LNCAP (cell line): ENCODE results near the gene ALOX12B.
A peak's percentile ranks its signal among the peaks of the same experiment; 100 is the strongest.

Experiments used
- CTCF ChIP-seq: fragments of 450-650 bp; IDR thresholded peaks from 2 replicates; pipeline ENCODE4 v1.5.1; 2017; ENCODE audit warnings: mild to moderate bottlenecking

ALOX12B gene

DNA sequence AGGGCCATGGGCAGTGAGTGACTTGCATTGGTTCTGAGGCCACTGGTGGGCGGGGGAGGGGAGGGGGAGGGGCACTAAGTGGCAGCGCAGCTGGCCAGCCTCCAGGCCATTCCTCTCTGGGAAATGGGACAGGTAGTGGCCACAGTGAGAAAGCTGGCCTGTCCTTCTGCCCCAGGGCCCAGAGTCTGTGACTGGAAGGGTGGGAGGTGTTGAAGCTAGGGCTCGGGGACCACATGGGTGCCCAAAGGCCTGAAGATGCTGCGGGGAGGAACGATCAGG is 375 bp upstream of the ALOX12B start:
- TF ChIP-seq CTCF = no peak

DNA sequence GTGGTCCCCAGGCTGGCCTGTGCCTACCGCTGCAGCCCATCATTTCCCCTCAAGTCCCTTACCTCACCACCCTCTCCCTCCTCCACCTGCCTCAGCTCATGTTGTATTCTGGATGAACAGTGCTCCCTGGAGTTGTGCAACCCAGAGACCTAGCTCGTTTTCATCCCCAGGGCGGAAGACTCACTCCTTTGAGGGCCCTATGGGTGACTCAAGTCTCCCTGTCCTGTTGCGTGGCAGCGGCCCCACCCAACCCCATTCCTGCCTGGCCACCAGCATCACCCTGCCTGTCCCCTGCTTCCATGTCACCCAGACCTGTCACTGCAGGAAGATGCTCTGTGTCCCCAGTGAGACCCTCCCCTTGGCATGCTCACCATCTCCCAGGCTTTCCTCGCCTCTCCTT is 3.3 kb downstream of the ALOX12B start:
- no peak for TF ChIP-seq CTCF

GRCh38 chr17:8082292-8082691 is 5.2 kb downstream of the ALOX12B start:
- TF ChIP-seq CTCF = no peak

DNA sequence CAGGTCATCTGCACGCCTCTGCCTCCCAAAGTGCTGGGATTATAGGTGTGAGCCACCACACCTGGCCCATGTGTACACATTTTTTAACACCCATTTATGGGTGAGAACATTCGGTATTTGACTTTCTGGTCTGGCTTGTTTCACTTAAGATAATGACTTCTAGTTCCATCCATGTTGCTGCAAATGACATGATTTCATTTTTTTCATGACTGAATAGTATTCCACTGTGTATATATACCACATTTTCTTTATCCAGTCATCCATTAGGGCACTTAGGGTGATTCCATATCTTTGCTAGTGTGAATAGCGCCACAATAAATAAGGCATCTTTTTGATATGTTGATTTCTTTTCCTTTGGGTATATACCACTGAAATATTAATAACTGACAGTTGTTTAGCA is 5.6 kb downstream of the ALOX12B start:
- TF ChIP-seq CTCF = no peak

GRCh38 chr17:8080799-8081219 is 6.7 kb downstream of the ALOX12B start:
- no peak for TF ChIP-seq CTCF

DNA sequence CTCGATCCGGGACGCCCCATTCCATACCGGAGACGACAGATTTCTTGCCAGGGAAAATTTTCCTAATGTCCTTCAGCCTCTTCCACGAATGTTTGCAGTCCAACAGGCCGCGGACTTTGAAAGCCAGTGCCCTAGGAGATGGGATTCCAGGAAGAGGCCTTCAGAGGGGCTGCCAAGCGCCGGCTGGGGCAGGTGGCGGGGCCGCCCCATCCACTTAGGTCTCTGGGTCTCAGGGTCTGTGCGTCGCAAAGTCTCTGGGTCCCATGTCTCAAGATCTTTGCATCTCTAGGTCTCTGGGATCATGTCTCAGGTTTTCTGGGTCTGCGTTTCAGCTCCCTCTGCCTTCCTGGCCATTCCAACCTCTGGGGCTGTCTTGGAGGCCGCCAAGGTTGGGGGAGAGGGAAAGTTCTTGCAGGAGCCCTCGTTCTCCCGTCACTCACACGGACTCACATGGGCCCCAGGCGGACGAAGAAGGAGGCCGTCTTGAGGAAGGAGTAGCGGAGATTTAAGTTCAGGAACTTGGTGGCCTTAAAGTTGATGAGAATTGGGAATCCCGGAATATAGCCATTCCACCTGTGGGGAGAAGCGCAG is 7.2 kb downstream of the ALOX12B start:
- peak; percentile 27; the same call in 1 of the 2 replicates for TF ChIP-seq CTCF

DNA sequence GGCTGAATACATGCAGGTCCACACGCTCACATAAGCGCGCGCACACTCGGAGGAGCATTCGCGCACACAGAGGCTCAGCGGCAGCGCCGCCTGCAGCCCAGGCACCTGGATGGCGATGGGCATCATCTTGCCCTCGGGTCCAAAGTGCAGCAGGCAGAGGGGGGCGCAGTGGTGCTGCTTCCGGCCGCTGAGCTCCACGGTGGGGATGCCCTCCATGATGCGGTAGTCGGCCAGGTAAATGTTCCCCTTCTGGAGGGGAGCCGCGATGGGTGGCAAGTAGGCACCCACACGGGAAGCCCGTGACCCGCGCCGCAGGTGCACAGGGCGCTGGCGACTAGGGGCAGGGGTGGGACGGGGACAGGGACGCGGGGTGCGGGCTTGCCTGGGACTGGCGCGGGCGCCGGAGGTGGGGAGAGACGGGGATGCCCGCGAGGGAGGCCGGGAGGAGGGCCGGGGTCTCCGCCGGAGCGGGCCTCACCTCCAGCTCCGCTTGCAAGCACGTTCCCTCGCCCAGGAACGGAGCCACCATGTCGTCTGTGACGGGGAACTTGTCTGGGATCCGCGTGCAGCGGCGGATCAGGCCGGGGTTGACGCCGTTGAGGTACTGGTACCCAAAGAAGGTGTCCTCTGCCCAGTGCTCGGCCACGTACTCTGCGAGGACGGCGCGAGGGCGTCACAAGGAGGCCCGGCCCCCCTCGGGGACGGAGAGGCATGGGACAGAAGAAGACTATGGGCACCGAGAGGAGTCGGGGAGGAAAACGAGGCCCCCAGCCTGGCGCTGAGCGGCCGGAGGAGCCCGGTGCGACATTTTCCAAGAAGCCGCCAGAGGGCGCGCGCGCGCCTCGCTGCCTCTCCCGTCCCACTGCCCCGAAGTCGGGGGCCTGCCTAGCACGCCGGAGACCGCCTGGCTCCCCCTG is 8.0 kb downstream of the ALOX12B start:
- peak; percentile 90 for TF ChIP-seq CTCF
